ENCODE data around the gene GNRH2.

DNA sequence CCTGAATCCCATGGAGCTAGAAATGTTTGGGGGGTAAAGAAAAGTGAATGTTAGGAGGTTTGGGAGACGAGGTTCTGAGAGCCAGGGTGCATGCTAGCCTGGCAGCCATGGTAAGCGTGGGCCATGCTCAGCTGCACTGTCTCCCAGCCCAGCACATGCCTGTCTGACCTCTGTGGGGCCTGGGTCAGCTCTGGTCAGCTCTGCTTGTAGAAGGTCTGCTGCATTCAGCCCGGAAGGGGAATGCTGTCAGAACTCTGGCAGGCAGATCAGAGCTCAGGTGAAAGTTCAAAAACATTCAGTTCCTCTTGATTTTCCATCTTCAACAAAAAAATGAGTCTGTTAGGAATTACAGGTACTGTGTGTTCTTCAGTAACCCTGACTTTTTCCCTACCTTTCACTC is 5.8 kb upstream of the GNRH2 start:
- TF ChIP-seq POLR2A (IDR thresholded peaks at IDR 0.05) = no peak
- TF ChIP-seq, protein P1, sequence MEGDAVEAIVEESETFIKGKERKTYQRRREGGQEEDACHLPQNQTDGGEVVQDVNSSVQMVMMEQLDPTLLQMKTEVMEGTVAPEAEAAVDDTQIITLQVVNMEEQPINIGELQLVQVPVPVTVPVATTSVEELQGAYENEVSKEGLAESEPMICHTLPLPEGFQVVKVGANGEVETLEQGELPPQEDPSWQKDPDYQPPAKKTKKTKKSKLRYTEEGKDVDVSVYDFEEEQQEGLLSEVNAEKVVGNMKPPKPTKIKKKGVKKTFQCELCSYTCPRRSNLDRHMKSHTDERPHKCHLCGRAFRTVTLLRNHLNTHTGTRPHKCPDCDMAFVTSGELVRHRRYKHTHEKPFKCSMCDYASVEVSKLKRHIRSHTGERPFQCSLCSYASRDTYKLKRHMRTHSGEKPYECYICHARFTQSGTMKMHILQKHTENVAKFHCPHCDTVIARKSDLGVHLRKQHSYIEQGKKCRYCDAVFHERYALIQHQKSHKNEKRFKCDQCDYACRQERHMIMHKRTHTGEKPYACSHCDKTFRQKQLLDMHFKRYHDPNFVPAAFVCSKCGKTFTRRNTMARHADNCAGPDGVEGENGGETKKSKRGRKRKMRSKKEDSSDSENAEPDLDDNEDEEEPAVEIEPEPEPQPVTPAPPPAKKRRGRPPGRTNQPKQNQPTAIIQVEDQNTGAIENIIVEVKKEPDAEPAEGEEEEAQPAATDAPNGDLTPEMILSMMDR (IDR thresholded peaks at IDR 0.05 in 4 of 5, conservative IDR thresholded peaks at IDR 0.05 in 1 of 5) = no peak

Measured in gastrocnemius medialis (tissue), 4 donors.